Activated gamma-delta T cell treated with anti-CD3 and anti-CD28 coated beads, Interleukin-2, amount 50 U/mL, for 16 hours (primary cell): ENCODE measurements around the gene SEMA3C.

ENCODE experiments used
- DNase-seq: peaks from one replicate; pipeline ENCODE4 v3.0.0-alpha.2; 2020; ENCODE audit warnings: low read depth

The SEMA3C gene

DNA sequence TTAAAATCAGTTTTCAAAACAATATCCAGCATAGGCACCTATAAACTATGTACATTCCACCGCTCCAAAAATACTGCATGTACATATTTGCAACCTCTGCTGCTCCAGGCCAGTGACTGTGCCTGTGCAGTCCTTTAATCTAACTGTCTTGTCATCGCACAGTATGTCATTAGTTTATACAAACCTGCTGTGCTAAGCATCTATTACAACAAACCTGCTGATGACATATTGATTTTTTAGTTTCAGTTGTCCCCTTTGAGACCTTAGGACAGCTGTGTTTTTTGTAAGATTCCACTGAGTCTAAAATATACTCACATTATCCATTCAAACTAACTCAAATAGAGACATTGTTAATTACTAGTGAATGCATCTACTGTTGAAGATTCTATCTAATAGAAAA lies 33.1 kb downstream of the SEMA3C start:
- DNase-seq = no peak

DNA sequence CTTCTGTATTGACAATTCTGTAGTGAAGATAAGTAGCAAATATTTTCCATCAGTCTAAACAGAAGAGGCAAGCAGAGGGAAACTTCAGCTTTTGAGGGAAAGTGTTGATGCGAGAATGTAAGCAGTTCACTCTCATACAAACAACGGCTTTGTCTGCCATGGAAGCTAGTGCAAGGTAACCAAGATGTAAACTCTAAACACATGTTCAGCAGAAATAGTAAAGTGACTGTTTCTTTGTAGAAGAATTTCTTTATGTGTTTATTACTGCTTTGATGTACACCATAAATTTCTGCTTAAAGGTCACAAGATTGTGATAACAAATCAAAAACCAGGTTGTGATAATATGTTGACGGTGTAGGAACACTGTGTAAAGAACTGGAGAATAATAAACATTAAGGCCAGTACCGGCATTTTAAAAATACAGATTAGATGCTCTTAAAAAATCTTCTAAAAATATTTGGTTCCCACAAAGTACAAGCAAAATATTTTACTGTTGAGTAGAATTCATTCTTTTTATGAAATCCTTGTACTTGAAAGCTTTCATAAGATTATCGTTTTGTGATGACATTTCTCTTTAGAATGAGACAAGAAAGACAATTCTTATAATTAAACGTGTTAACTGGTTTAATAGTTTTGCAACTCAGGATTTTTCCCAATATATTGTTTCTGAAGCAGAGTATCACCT lies 34.2 kb downstream of the SEMA3C start:
- DNase-seq = no peak

DNA sequence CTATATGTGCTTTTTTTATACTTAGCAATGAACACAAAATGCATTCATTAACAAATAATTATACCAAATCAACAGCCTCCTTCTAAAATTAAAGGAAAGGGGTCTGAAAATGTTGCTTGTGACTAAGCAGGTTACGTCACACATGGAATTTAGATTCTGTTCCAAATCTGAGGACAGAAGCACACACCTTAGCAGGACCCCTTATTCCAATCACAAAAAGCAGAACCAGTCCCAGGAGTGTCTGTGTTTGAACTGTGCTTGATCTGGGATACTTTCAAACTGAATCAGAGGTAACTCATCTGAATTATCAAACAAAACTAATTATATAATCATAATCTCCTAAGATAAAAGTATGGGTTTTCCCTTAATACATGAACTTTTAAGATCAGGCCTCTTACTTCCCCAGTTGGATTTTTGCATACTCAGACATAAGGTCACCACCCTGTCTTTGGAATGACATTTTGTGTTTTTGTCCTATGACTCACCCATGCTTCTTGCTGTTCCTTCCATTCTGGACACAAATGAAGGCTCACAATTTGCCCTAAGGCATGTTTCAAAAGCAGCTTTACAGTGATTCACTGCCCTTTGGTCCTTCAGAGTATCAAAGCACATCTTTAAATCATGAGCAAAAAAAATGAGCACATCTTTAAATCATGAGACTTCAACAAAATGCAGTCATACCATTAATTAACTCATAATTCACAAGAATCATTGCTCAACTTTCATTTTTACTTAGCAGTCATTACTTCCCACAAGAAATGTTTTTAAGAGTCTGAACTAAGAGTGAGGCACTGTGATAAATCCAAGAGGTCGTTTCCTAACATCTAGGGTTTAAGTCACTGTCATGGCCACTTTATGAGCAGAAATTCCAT lies 35.5 kb downstream of the SEMA3C start:
- no peak for DNase-seq

DNA sequence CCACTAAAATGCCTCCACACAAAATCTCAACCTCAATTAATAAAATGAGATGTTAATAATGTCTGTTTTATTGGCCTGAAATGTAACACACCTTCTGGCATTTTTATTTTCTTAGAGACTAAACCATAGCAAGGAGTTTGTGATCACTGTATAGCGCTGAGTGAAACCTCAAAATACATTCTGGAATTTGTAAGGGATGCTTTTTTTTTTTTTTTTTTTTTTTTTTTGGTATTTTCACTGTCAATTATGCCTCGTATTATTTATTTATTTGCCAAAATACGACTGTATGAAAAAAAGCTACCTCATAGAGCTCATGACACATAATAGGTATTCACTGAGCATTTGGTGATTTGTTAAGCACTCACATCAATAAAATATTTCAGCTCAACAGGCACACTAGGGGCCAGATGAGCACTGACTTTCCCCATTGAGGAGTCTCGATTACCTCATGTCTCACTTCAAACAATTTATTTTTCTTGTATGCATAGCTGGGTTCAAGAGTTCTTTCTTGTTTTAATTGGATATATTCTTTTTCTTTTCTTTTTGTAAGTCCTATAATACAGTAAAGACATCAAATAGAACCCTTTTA lies 36.5 kb downstream of the SEMA3C start:
- DNase-seq = no peak

DNA sequence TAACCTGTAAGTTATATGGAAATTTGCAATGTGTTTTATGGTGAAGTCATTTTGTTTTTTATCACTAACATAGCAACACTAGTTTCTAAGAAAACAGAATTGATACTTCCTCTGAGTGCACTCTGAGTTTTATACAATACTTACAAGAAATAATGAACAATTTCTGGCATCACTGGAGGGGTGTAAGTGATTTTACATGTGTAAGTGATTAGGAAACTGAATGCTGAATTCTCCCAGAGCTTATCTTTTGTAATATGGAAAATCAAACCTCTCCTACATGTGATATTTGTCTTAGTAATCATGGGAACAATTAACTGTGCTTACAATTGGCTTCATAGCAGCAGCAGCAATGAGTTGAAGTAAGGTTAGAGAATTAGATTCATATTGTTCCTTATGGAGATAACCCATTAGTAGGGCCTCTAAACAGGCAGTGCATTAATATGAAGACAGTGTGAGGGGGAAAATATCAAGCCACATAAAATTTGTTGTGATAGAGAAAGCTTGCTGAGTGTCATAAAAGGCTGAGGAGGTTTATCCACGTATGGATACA lies 37.4 kb downstream of the SEMA3C start:
- no peak for DNase-seq

DNA sequence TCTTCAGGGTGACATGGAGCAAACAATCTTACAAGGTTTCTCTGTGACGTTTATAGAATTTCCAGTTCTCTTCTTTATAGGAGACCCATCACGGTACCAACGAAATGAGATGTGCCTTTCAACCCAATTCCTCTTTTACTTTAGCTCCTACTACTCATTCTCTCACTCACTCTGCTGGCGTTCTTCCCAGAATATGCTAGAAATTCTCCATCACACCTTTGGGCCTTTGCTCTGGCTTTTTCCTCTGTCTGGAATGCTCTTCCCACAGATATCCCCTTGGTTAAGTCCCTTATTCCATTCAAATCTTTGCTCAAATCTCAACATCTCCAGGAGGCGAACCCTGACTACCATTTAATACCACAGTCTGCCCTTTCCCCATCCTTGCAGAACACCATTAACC lies 39.0 kb downstream of the SEMA3C start:
- no peak for DNase-seq

DNA sequence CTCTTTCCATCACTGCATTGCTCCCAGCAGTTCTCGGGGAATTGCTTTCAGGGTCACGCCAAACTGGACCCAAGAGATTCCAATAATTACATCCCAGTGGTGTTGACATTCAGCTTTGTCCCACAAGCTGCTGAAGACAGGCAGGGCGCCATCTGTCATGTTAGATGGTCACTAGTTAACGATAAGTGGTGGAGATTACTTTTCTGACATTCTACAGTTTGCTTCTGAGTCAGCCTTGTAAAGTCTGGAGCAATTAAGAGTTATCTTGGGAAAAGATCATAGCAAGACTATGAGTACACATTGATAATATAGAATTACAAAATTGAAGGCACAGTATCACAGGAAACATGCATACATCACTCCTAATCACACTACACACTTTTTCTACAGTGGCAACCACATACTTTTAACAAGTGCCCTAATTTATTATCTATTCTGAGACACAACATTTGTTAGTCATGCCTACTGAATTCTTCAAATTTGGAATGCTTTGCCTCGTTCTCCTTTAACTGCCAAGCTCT lies 41.9 kb downstream of the SEMA3C start:
- no peak for DNase-seq

DNA sequence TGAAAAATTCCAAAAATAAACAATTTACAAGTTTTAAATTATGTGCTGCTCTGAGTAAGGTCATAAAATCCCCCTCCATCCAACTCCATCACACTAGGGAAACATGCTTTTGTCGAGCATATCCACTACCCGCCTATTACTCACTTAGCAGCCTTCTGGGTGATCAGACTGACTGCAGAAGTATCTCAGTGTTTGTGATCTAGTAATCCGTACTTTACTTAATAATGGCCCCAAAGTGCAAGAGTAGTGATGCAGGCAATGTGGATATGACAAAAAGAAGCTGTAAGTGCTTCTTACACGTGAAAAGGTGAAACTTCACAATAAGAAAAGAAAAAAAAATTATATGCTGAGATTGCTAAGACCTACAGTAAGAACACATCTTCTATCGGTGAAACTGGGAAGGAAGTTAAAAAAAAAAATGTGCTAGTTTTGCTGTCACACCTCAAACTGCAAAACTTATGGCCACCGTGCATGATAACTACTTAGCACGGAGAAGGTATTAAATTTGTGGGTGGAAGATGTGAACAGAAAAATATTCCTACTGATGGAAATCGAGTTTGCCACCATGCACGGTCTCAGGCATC lies 43.2 kb downstream of the SEMA3C start:
- no peak for DNase-seq

DNA sequence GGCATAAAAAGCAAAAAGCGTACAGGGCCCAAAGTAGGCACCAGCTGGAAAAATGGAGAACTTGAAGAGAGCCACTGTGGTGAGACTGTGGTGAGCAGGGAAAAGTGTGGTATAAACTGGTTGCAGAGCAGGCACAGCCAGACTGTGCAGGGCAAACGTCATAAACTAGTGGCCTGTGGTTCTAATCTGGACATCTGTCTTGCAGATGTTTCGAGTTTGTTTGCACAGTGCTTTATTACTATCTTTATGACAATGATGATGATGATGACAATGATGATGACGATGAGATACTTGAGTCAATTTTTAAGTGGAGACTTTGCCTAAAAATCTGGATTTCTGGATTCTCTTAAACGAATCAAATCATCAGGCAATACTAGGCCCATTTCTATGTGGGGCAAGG lies 45.7 kb downstream of the SEMA3C start:
- DNase-seq = no peak

DNA sequence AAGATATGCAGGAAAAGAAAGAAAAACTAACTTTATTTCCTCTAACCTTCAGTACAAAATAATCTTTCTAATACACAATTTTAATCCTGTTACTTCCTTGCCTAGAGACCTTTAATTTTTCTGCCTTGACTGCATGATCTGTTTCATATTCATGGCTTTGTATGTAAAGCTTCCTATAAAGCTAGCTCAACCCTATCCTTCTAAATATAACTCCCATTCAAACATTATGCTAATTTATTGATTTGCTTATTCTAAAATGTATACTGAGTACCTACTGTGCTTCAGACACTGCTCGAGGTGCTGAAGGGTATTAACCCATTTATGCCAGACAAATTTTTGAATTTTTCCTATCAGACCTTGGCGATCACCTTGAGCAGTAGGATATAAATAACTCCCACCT lies 47.6 kb downstream of the SEMA3C start:
- DNase-seq = no peak

DNA sequence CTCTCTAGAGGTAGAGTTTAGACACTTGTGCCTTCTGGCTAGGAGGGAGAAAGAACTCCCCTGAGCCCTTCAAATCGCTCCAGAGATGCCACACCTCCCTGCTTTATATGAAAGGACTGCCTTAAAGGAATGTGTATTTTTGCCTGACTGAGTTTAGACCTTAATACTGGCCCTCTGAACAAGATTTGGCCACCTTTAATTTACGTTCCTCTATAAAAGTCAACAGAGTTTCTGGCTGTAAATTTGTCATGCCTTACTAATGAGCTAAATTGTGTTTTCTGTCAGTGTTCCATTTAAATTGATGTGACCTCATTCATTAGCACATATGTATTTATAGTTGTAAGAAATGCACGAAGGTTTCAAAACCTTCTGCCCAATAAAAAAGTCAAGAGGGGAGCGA lies 48.0 kb downstream of the SEMA3C start:
- DNase-seq = no peak

DNA sequence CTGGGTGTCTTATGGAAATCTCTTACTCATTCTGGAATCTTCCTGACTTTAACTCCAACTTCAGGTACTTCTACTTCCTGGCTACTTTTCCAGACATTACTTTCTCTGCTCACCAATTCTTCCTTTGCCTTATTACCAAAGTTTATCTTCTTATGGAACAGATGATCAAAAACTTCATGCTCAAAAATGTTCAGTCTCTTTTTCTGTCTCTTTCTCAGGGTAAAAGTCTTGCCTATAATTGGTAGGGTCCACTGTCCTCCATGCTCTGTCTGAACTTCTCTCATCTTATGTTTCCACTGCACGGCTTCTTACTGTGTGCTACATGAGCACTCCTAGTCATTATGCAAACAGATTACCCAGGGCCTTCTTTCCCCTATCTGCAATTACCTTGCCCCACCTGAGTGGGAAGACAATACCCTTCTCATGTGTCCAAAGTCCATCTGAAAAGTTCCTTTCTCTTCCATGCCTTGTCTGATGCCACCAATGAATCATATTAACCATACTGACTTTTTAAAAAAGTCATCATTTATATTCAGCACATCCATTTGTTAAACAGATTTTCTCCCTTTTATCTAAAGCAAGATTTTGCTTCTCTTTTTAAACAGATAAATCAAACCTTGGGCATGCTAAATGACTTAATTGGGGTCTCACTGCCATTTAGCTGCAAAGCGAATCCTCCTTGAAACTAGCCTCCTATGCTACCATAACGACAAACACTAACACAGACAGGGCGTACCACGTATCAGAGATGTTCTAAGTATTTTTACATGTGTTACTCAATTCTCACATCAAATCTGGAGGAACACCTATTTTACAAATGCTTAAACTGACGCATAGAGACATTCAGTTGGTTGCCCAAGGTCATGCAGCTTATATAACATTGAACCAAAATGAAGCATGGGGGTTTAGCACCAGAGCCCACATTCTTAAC lies 48.8 kb downstream of the SEMA3C start:
- DNase-seq = no peak

DNA sequence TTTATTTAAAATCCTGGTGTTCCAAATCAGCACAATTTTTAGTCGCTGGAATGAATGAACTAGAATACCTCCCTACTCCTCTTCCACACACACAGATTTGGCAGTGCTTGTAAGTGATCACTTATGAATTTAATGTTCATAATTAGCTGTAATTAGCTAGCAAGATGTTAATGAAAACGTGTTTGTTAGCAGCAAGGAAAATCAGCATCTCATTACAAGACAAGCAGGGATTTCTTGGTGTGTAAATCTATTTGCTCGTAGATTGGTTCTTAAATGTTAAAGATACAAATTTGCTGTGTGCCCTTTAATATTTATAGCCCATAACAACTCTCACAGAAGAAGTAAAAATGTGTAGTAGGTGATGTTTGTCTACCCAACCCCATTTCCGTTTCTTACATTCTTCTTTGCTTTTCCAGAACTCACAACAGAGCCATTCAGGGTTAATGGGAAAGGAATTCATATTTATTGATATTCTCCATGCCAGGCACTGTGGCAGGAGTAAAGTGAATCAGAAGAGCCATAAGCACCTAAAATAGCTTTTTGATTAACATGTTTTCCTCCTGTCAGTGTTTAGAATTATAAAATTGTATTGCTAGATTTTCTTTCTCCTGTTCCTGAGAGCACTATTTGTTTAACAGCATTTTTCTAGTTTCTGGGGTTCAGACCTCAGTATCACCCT lies 49.6 kb downstream of the SEMA3C start:
- no peak for DNase-seq

DNA sequence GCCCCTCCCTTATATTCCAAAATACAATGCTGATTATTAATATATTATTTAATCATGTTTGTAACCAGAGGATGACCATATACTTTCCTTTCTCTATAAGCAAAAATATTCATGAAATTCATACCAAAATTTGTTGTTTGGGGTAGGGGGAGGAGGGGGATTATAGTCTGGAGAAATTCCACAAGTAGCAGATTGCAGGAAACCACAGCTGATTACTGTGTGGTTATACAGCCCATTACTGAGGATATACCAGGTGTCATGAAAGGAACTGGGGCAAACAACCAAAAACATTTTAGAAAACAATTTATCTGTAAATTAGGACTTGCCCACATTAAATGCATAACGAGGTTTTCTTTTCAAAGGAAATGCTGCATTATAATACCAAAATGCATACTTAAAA lies 50.3 kb downstream of the SEMA3C start:
- DNase-seq = no peak

DNA sequence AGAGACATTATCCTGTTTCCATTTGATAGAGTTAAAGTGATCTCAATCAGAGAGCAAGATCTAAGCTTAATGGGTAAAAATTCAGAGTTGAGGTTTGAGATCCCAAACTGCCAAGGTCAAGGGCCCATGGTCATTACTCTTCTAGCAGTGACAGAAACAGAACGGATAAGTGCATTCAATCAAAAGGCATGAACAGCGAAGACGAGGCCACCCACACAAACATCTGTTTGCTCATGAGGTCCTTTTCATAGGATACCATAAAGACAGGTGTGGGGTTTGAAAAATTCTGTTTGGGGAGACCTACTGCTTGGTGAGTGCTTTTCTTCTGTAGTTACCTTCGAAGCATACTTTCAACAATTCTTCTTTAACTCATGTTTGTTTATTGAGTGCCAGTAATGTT lies 58.3 kb downstream of the SEMA3C start:
- DNase-seq = no peak

DNA sequence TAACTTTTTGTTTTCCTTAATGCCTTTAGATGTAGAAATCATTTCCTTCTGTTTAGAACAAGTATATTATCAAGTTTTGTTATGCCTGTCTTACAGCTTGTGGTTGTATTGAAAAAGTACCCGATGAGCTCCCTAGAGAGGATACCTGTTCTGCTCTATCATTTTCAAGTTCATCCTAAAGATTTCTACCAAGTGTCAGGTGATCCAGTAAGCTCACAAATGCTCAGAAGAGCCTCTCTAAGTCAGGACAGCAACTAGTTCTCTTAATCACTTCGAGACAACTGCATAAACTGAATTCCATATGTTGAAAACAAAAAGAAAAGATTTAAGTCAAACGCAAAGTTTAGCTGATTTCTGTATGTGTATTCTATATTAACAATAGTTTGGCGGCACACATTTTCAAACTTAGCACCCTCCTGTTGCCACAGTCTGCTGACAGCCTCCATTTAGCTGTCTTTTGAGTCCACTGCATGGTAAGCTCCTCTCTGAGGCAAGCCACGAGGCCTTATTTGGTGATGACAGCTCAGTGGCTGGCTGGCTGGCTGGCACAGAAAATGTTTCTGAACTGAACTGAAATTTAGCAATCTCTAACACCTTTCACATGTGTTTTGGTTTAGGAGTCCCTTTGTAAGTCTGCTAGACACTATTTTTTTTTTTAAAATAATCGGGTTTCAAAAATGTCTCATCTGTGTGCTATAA lies 59.4 kb downstream of the SEMA3C start:
- no peak for DNase-seq

DNA sequence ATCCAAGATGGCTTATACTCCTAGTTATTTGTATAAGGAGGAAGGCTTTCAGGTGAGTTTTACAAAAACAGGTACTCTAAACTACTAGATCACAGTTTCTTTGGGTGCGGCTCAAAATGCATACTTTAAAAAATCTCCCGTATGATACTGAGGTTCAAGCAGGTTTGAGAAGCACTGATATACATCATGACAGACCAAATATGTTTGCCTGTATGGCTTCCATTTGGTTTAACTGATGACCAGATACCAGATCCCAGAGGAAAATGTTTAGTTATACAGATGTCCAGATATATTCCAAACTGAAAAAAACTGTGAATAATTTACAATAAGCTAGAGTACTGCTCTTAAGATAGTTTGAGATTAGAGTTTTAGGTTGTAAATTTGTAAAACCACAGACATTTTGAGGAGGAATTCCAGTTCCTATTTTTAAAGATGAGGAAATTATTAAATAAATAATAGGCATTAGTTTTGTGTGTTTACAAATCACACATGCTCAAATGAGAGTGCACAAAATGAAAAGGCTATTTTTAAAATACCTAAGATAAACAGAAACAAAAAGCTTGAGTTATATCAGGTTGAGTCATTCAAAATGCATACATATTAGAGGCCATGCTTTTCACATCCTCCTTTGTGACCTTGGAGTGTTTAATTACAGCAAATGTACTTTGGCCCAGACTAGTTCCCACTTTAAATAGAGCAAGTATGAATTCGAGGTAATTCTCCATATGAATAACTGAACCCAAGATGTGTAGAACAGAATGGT lies 60.5 kb downstream of the SEMA3C start:
- no peak for DNase-seq

DNA sequence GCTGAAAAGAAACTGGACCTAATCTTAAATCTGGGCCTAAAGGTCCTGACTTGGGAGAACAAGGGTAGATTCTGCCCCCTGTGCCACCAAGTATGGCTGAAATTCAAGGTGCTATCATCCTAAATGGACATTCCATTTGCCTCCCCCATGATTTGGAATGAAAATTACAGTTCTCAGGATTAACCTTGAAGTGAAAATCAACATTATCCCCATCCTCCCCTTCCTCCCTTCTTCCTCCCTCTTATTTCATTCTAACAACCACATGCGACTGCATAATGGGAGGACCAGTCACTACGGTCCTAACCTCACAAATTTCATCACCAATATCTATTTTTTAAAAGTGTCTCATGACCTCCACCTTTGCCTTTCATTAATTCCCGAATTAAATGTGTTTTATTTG lies 62.1 kb downstream of the SEMA3C start:
- no peak for DNase-seq

DNA sequence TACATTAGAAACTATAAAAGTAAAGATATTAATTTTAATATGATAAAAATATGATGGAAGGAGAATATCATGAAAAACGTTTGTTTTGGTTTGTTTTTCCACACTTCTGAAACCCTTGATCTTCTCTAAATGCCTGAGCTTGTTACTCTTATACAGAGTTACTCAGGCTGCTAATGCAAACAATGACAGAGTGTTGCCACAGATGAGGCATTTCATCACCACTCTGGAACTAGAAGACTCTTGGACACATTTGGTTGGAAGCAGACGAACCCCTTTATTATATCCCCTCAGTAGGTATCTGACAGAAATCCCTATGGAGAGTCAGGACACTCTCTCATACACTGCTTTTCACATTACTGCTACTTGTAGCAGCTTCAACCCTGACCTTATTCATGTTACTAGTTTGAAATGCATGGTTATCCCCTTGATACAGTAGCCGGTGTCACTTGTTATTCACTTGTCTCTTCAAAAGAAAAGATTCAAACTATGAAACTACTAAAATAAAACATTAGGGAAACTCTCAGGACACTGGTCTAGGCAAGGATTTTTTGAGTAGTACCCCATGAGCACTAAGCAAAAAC lies 66.9 kb downstream of the SEMA3C start:
- DNase-seq = no peak
